DND-41 (cell line): ENCODE results near the gene HOXC4.
"Not testable (repeated sequence)": the region's sequence is repeated elsewhere in the genome, so short reads cannot be mapped to it uniquely, and the experiment has no call there.

Source experiments
- ATAC-seq: fragments of 200-7000 bp; cut with Tn5 transposase; 3 replicates; pipeline ENCODE4 v1.9.1; 2021; ENCODE audit warnings: low read depth; ENCODE audit not compliant: insufficient read depth
- DNase-seq: peaks from one replicate; pipeline ENCODE4 v3.0.0-alpha.2; 2020
- H2AFZ ChIP-seq: 2 replicates; pipeline ENCODE4 v1.6.0; 2012; ENCODE audit warnings: low read depth, low read length
- H3K27ac ChIP-seq: 2 replicates; pipeline ENCODE4 v1.5.1; 2012; ENCODE audit warnings: low read length, inconsistent platforms
- H3K27me3 ChIP-seq: fragments of 200-600 bp; sonication (generic); 2 replicates; pipeline ENCODE4 v1.6.0; 2012; ENCODE audit warnings: low read length, mild to moderate bottlenecking, inconsistent platforms; ENCODE audit not compliant: insufficient read depth, poor library complexity
- H3K36me3 ChIP-seq: 2 replicates; pipeline ENCODE4 v1.5.1; 2012; ENCODE audit warnings: low read length, inconsistent platforms; ENCODE audit not compliant: insufficient read depth
- H3K4me1 ChIP-seq: 2 replicates; pipeline ENCODE4 v1.5.1; 2012; ENCODE audit warnings: mild to moderate bottlenecking, low read length; ENCODE audit not compliant: insufficient read depth
- H3K4me2 ChIP-seq: 2 replicates; pipeline ENCODE4 v1.6.0; 2012; ENCODE audit warnings: mild to moderate bottlenecking, moderate library complexity, low read length, inconsistent platforms; ENCODE audit not compliant: insufficient read depth
- H3K4me3 ChIP-seq, 2 experiments: fragments of 200-600 bp in 1 of 2; shearing (Covaris generic) in 1 of 2; 2 replicates each; pipeline ENCODE4 v1.5.1; 2012 to 2016; ENCODE audit warnings: inconsistent platforms in 2 of 2, low read length in 2 of 2, mild to moderate bottlenecking in 2 of 2, low read depth in 1 of 2, moderate library complexity in 1 of 2
- H3K79me2 ChIP-seq: 2 replicates; pipeline ENCODE4 v1.6.0; 2012; ENCODE audit warnings: low read length, inconsistent platforms; ENCODE audit not compliant: insufficient read depth
- H3K9ac ChIP-seq: 2 replicates; pipeline ENCODE4 v1.6.0; 2012; ENCODE audit warnings: low read depth, mild to moderate bottlenecking, inconsistent platforms, low read length, moderate library complexity
- H3K9me3 ChIP-seq: 2 replicates; pipeline ENCODE4 v1.5.1; 2012; ENCODE audit warnings: low read length, moderate library complexity, mild to moderate bottlenecking, inconsistent platforms; ENCODE audit not compliant: insufficient read depth, severe bottlenecking
- H4K20me1 ChIP-seq: 2 replicates; pipeline ENCODE4 v1.6.0; 2012; ENCODE audit warnings: low read length; ENCODE audit not compliant: insufficient read depth
- EZH2 ChIP-seq: IDR thresholded peaks from 3 replicates; pipeline ENCODE4 v1.6.1; 2012; ENCODE audit warnings: borderline replicate concordance, low read depth, mild to moderate bottlenecking, moderate library complexity, low read length, inconsistent platforms; ENCODE audit not compliant: severe bottlenecking
- TF ChIP-seq, protein P1 (sequence below): IDR thresholded peaks from 2 replicates; pipeline ENCODE4 v1.5.1; 2012; ENCODE audit warnings: borderline replicate concordance, low read length, moderate library complexity, mild to moderate bottlenecking; ENCODE audit not compliant: poor library complexity, severe bottlenecking; ENCODE audit errors: extremely low read depth

HOXC4 gene

DNA sequence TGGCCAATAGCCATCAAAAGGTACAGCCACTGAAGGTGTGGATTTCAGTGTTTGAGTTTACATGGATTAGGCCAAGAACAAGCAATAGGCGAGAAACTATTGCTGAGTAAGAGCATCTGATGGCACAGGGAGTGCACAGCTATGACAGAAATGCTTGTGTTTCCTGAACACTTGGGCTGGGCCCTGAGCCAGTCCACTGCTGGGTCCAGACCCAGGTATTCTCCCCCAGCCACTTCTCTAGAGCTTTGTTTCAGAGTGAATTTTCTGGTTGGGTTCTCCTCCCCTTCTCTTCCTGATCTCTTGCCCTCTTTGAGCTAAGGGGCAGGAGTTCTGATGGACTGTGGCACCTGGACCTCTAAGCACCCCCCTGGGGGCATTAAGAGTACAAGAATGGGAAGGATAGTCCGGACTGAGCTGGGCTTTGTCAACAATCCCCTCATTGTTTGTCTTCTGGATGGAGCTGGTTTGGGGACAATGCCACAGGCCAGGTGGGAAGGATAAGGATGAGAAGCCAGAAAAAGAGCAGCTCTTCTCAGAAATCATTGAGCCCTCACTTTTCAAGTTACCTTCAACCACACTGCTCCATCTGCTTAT, 12.4 kb upstream of the HOXC4 start:
- ATAC-seq (no peak), DNase-seq (no peak)
- no peak overlapping the region for H3K4me2 ChIP-seq

DNA sequence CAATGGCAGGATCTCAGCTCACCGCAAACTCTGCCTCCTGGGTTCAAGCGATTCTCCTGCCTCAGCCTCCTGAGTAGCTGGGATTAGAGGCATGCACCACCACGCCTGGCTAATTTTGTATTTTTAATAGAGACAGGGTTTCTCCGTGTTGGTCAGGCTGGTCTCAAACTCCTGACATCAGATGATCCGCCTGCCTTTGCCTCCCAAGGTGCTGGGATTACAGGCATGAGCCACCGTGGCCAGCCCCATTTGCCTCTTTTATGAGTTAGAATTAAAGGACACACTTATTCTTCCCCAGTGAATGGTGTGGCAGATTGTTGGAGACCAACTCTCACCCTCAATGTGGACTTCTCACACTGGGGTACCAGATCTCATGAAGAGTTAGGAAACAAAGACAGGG, 11.6 kb upstream of the HOXC4 start:
- not testable (repeated sequence) for DNase-seq, H3K4me2 ChIP-seq, H3K9me3 ChIP-seq, ATAC-seq, H3K79me2 ChIP-seq, H4K20me1 ChIP-seq, H3K36me3 ChIP-seq, H3K9ac ChIP-seq, H3K27ac ChIP-seq, H2AFZ ChIP-seq, H3K4me3 ChIP-seq, H3K4me1 ChIP-seq
- H3K27me3 ChIP-seq, result peaks cover 45% of the 10 kb centered on the region

More for the DNA sequence above, 12.4 kb upstream of the HOXC4 start:
- Histone ChIP-seq H3K27me3 (peaks cover 45% of the 10 kb centered on the region), H3K4me3 (no peak overlapping the region), H3K79me2 (no peaks in the 10 kb centered on the region), H3K4me1 (peaks cover 9% of the 10 kb centered on the region), H3K36me3 (no peaks in the 10 kb centered on the region), H4K20me1 (no peaks in the 10 kb centered on the region), H3K9ac (no peak overlapping the region), H3K27ac (no peak overlapping the region), H3K9me3 (no peaks in the 10 kb centered on the region), H2AFZ (no peak overlapping the region)
- no peak for TF ChIP-seq EZH2
- TF ChIP-seq, protein P1, sequence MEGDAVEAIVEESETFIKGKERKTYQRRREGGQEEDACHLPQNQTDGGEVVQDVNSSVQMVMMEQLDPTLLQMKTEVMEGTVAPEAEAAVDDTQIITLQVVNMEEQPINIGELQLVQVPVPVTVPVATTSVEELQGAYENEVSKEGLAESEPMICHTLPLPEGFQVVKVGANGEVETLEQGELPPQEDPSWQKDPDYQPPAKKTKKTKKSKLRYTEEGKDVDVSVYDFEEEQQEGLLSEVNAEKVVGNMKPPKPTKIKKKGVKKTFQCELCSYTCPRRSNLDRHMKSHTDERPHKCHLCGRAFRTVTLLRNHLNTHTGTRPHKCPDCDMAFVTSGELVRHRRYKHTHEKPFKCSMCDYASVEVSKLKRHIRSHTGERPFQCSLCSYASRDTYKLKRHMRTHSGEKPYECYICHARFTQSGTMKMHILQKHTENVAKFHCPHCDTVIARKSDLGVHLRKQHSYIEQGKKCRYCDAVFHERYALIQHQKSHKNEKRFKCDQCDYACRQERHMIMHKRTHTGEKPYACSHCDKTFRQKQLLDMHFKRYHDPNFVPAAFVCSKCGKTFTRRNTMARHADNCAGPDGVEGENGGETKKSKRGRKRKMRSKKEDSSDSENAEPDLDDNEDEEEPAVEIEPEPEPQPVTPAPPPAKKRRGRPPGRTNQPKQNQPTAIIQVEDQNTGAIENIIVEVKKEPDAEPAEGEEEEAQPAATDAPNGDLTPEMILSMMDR, result no peak

GRCh38 chr12:54042970-54043853, 10.4 kb upstream of the HOXC4 start:
- H2AFZ ChIP-seq, result no peak overlapping the region
- H3K4me3 ChIP-seq, result no peak overlapping the region
- H3K4me2 ChIP-seq, result no peak overlapping the region
- H3K9me3 ChIP-seq, result no peaks in the 10 kb centered on the region
- DNase-seq (no peak), ATAC-seq (no peak)
- H3K36me3 ChIP-seq, result no peaks in the 10 kb centered on the region
- TF ChIP-seq, protein P1, result no peak
- no peak for TF ChIP-seq EZH2
- no peak overlapping the region for H3K9ac ChIP-seq
- no peak overlapping the region for H3K27ac ChIP-seq
- H3K79me2 ChIP-seq, result no peaks in the 10 kb centered on the region
- peaks cover 9% of the 10 kb centered on the region for H3K4me1 ChIP-seq
- no peaks in the 10 kb centered on the region for H4K20me1 ChIP-seq
- H3K27me3 ChIP-seq, result peaks cover 44% of the 10 kb centered on the region

DNA sequence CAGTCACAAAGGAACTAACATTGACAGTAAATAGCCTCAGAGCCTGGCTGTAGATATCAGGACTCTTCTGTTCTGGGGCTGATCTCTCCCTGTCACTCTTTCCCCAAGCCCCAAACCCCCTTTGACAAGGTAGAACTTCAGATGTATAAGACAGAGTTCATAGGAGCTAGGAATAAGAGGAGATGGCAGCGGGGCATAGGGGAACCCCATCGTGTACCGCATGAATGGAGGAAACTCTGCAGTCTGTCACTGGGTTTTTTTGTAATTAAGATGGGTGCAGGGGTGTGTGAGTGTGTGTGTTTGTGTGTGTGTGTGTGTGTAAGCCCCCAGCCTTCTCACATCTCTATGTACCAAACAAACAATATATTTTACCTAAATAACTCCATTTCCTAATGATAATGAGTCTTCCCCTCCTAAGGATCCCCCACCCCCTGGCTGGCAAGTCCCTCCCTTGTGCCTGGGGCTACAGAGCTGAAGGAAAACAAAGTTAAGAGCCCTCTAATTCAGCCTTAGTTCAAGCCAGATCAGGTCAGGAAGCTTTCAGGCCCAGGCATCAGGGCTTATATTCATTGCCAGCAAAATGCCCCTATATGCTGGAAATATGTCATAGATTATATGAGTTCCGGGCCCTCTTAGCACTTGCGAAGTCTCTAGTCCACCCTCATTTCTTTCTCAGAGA, 9.1 kb upstream of the HOXC4 start:
- Histone ChIP-seq H3K27ac (no peak overlapping the region), H3K9me3 (no peaks in the 10 kb centered on the region), H2AFZ (no peak overlapping the region), H3K36me3 (no peaks in the 10 kb centered on the region), H3K27me3 (peaks cover 45% of the 10 kb centered on the region), H3K9ac (no peak overlapping the region), H3K4me3 (no peak overlapping the region), H3K4me1 (peaks cover 9% of the 10 kb centered on the region), H4K20me1 (no peaks in the 10 kb centered on the region), H3K4me2 (no peak overlapping the region), H3K79me2 (no peaks in the 10 kb centered on the region)
- DNase-seq (no peak), ATAC-seq (no peak)
- TF ChIP-seq, protein P1, result no peak
- no peak for TF ChIP-seq EZH2
